GM21529 (cell line): ENCODE data around the gene DCDC2B.
"Not testable (repeated sequence)": the region's sequence is repeated elsewhere in the genome, so short reads cannot be mapped to it uniquely, and the experiment has no call there.

Experiments
- ATAC-seq: cut with Tn5 transposase; IDR thresholded peaks from one replicate; pipeline ENCODE4 v1.9.1; 2021; ENCODE audit not compliant: unreplicated experiment

The DCDC2B gene

GRCh38 chr1:32255072-32256071 lies 46.5 kb downstream of the DCDC2B start:
- ATAC-seq, result no peak

- no peak for ATAC-seq
Observed at GRCh38 chr1:32256473-32257226, 47.8 kb downstream of the DCDC2B start.

DNA sequence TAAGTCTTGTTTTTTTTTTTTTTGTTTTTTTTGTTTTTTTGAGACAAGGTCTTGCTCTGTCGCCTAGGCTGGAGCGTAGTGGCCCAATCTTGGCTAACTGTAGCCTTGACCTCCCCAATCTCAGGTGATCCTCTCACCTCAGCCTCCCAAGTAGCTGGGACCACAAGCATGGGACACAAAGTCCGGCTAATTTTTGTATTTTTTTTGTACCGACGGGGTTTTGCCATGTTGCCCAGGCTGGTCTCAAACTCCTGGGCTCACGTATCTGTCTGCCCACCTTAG lies 48.3 kb downstream of the DCDC2B start:
- ATAC-seq, result no peak

DNA sequence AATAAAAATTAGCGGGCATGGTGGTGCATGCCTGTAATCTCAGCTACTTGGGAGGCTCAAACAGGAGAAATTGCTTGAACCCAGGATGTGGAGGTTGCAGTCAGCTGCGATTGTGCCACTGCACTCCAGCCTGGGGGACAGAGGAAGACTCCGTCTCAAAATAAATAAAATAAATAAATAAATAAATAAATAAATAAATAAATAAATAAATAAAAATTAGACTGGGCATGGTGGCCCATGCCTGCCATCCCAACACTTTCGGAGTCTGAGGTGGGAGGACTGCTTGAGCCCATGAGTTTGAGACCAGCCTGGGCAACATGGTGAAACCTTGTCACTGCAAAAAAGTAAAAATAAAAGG lies 54.3 kb downstream of the DCDC2B start:
- ATAC-seq, result not testable (repeated sequence)

- no peak for ATAC-seq
Observed at GRCh38 chr1:32263744-32264143, 54.9 kb downstream of the DCDC2B start.
